ENCODE results near the gene FOXL3. TPM values are rescaled to one million over a fixed set of nuclear protein-coding genes. Genes with fewer than 3 reads are reported as not detected.

FOXL3 gene
- total and polyA plus RNA-seq, 4 donors: not detected

- H3K36me3 ChIP-seq (ENCODE audit: control insufficient read depth in 4 of 4, insufficient read depth in 3 of 4, low read depth in 1 of 4, low read length in 3 of 4): no peaks in the 10 kb centered on the region
- H3K27me3 ChIP-seq (ENCODE audit: control insufficient read depth in 4 of 4, insufficient read depth in 4 of 4, low read length in 3 of 4): peaks cover 0 to 2% (median 0%) of the 10 kb centered on the region in 4 donors
- 90% methylated on average over 4 of the region's 4 CpGs for WGBS
- no peaks in the 10 kb centered on the region for H3K4me1 ChIP-seq (ENCODE audit: control insufficient read depth in 4 of 4, insufficient read depth in 4 of 4, low read length in 3 of 4)
- H3K4me3 ChIP-seq (ENCODE audit: low read depth in 1 of 3, low read length in 3 of 3): no peak overlapping the region
- no peak overlapping the region for H3K27ac ChIP-seq (ENCODE audit: low read depth in 1 of 2, low read length in 2 of 2)
- no peak for DNase-seq (ENCODE audit: low spot score)
- no peak overlapping the region for H3K9ac ChIP-seq (ENCODE audit: low read depth in 1 of 2, low read length in 2 of 2)
- no peak for TF ChIP-seq EGR1 (IDR thresholded peaks at IDR 0.05; ENCODE audit: low read depth in 2 of 2)
- TF ChIP-seq ZBTB33 (IDR thresholded peaks at IDR 0.05): no peak
- no peak for TF ChIP-seq ATF3 (IDR thresholded peaks at IDR 0.05)
- TF ChIP-seq HNF4A (conservative IDR thresholded peaks at IDR 0.05): no peak
- no peak for TF ChIP-seq GABPA (IDR thresholded peaks at IDR 0.05 in 1 of 2, conservative IDR thresholded peaks at IDR 0.05 in 1 of 2)
- TF ChIP-seq TAF1 (conservative IDR thresholded peaks at IDR 0.05): no peak
- TF ChIP-seq NR2F2 (IDR thresholded peaks at IDR 0.05): no peak
- TF ChIP-seq REST (IDR thresholded peaks at IDR 0.05): no peak
- no peak for TF ChIP-seq MAX (IDR thresholded peaks at IDR 0.05)
- TF ChIP-seq FOXA1 (IDR thresholded peaks at IDR 0.05): no peak
- no peak for TF ChIP-seq HNF4G (IDR thresholded peaks at IDR 0.05)
- peaks cover 0 to 1% (median 0%) of the 10 kb centered on the region in 4 donors for H3K9me3 ChIP-seq (ENCODE audit: control insufficient read depth in 4 of 4, low read length in 3 of 4)
Measured at GRCh38 chr7:277228-277627, 12.7 kb upstream of the FOXL3 start.

- H3K9ac ChIP-seq (ENCODE audit: low read depth in 1 of 2, low read length in 2 of 2): no peak overlapping the region
- H3K4me1 ChIP-seq (ENCODE audit: control insufficient read depth in 4 of 4, insufficient read depth in 4 of 4, low read length in 3 of 4): no peaks in the 10 kb centered on the region
- no peaks in the 10 kb centered on the region for H3K36me3 ChIP-seq (ENCODE audit: control insufficient read depth in 4 of 4, insufficient read depth in 3 of 4, low read depth in 1 of 4, low read length in 3 of 4)
- peaks cover 0 to 2% (median 0%) of the 10 kb centered on the region in 4 donors for H3K27me3 ChIP-seq (ENCODE audit: control insufficient read depth in 4 of 4, insufficient read depth in 4 of 4, low read length in 3 of 4)
- no peak overlapping the region for H3K4me3 ChIP-seq (ENCODE audit: low read depth in 1 of 3, low read length in 3 of 3)
- H3K27ac ChIP-seq (ENCODE audit: low read depth in 1 of 2, low read length in 2 of 2): no peak overlapping the region
- WGBS: 92% methylated on average over 5 of the region's 5 CpGs
- DNase-seq (ENCODE audit: low spot score): no peak
- peaks cover 0 to 1% (median 0%) of the 10 kb centered on the region in 4 donors for H3K9me3 ChIP-seq (ENCODE audit: control insufficient read depth in 4 of 4, low read length in 3 of 4)
- TF ChIP-seq EGR1 (IDR thresholded peaks at IDR 0.05; ENCODE audit: low read depth in 2 of 2): no peak
- TF ChIP-seq GABPA (IDR thresholded peaks at IDR 0.05 in 1 of 2, conservative IDR thresholded peaks at IDR 0.05 in 1 of 2): no peak
- TF ChIP-seq FOXA2 (IDR thresholded peaks at IDR 0.05): no peak
- no peak for TF ChIP-seq YY1 (IDR thresholded peaks at IDR 0.05)
- TF ChIP-seq CTCF (IDR thresholded peaks at IDR 0.05; ENCODE audit: low read depth, low read length, missing input control): no peak
- TF ChIP-seq RXRA (IDR thresholded peaks at IDR 0.05): no peak
- TF ChIP-seq HNF4A (conservative IDR thresholded peaks at IDR 0.05): no peak
- TF ChIP-seq SP1 (IDR thresholded peaks at IDR 0.05): no peak
- TF ChIP-seq HNF4G (IDR thresholded peaks at IDR 0.05): no peak
- TF ChIP-seq ATF3 (IDR thresholded peaks at IDR 0.05): no peak
- TF ChIP-seq JUND (IDR thresholded peaks at IDR 0.05): no peak
- TF ChIP-seq TAF1 (conservative IDR thresholded peaks at IDR 0.05): no peak
- no peak for TF ChIP-seq ZBTB33 (IDR thresholded peaks at IDR 0.05)
- TF ChIP-seq MAX (IDR thresholded peaks at IDR 0.05): no peak
- TF ChIP-seq NR2F2 (IDR thresholded peaks at IDR 0.05): no peak
- TF ChIP-seq FOXA1 (IDR thresholded peaks at IDR 0.05): no peak
- TF ChIP-seq RAD21 (IDR thresholded peaks at IDR 0.05): no peak
Measured at GRCh38 chr7:278081-278480, 11.9 kb upstream of the FOXL3 start.

Measured in liver (tissue), 9 donors.